Thyroid gland (tissue), 4 donors: ENCODE results near the gene NDUFS6. TPM values are rescaled to one million over a fixed set of nuclear protein-coding genes. Genes with fewer than 3 reads are reported as not detected.

Experiments used
- DNase-seq, 2 donors: peaks; one replicate each; pipeline ENCODE4 v3.0.0-alpha.2; 2019
- H3K27ac ChIP-seq, 3 donors: fragments of 200-600 bp; sonication (generic); 1 replicate in 2 of 3; 2 replicates in 1 of 3; pipeline ENCODE4 v1.5.1; 2016 to 2019; ENCODE audit warnings: mild to moderate bottlenecking in 1 of 3, moderate library complexity in 1 of 3
- H3K27me3 ChIP-seq: fragments of 200-600 bp; sonication (generic); one replicate; pipeline ENCODE4 v1.5.1; 2019
- H3K36me3 ChIP-seq, 2 donors: fragments of 200-600 bp; sonication (generic); one replicate each; pipeline ENCODE4 v1.5.1; 2016 to 2019
- H3K4me1 ChIP-seq, 2 donors: fragments of 200-600 bp; sonication (generic); one replicate each; pipeline ENCODE4 v1.5.1; 2017 to 2019
- H3K4me3 ChIP-seq, 3 donors: fragments of 200-600 bp; sonication (generic); replicated peaks in 1 of 3; 1 replicate in 2 of 3; 2 replicates in 1 of 3; pipeline ENCODE4 v1.5.1; 2016; ENCODE audit warnings: mild to moderate bottlenecking in 1 of 3
- H3K9me3 ChIP-seq: fragments of 200-600 bp; sonication (generic); one replicate; pipeline ENCODE4 v1.5.1; 2017
- CTCF ChIP-seq, 6 experiments: fragments of 200-600 bp in 3 of 6; fragments of 450-650 bp in 3 of 6; sonication (generic) in 3 of 6; IDR thresholded peaks; one replicate each; pipeline ENCODE4 v1.5.1; 2016 to 2019; ENCODE audit warnings: antibody characterized with exemption in 6 of 6, mild to moderate bottlenecking in 2 of 6, inconsistent platforms in 1 of 6, moderate library complexity in 1 of 6
- POLR2A ChIP-seq, 2 donors: fragments of 450-650 bp; IDR thresholded peaks; one replicate each; pipeline ENCODE4 v1.6.1; 2017; ENCODE audit warnings: antibody characterized with exemption in 2 of 2, mild to moderate bottlenecking in 2 of 2, moderate library complexity in 1 of 2
- WGBS, 2 donors: methylation state at CpG; one replicate each; pipeline ENCODE4 v1.1.5; 2017; 5-methylcytosine and 5-hydroxymethylcytosine counted together
- intact Hi-C: fragments of 100-400 bp; cut with DNase I; formaldehyde crosslinking; loops from one replicate; pipeline ENCODE4 v1.15.1; 2023
- total RNA-seq, 4 donors: library from RNA; depleted of rRNA; stranded (reverse); fragments of >200 nt; gene quantifications; one replicate each; pipeline ENCODE4 v1.2.3, GENCODE V29; 2016

NDUFS6 gene
- total RNA-seq, 4 donors from 2014 or later, result 35.8 to 127 (median 54.4) TPM

- Histone ChIP-seq H3K36me3 (no peaks in the 10 kb centered on the region), H3K27me3 (no peaks in the 10 kb centered on the region), H3K4me1 (no peaks in the 10 kb centered on the region), H3K9me3 (no peaks in the 10 kb centered on the region), H3K27ac (no peak overlapping the region), H3K4me3 (no peak overlapping the region)
- no peak for DNase-seq
- TF ChIP-seq POLR2A (IDR thresholded peaks at IDR 0.05) (no peak), CTCF (IDR thresholded peaks at IDR 0.05) (no peak)
- intact Hi-C loops, result no loop called here
- 81 to 86% methylated on average over 8 to 14 of the region's 14 CpGs for WGBS, 2 donors
Measured at GRCh38 chr5:1754531-1755220, 46.5 kb upstream of the NDUFS6 start.

DNA sequence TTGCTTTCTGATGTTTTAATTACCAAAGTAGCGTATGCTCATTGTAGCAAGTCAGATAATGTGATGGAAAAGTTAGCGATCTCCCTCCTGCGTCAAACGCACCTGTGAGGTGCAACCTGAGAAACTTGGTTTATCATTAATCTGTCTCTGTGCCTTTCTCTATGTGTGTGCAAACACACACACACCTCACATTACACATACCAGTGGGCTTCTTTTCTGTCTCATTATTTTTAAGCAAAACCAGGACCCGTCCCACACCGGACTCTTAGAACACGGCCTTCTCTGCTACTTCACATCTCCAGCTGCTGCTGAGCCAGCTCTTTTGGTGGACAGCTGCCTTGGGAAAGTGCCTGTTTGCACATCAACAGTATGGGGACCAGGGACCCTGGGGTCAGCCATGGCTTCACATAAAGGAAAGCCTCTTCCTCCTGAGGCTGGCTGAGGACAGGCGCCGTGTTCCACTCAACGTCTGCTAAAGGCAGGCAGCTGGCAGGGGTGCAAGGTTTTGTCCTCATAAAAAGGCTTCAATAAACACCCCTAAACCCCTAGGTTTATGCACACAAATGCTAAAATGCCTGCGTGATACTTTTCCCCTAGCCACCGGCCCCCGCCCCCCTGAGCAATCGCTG is 45.8 kb upstream of the NDUFS6 start:
- no peaks in the 10 kb centered on the region for H3K36me3 ChIP-seq
- H3K9me3 ChIP-seq, result no peaks in the 10 kb centered on the region
- TF ChIP-seq POLR2A (IDR thresholded peaks at IDR 0.05) (no peak), CTCF (IDR thresholded peaks at IDR 0.05) (no peak)
- H3K27ac ChIP-seq, result no peak overlapping the region
- intact Hi-C loops, result no loop called here
- no peaks in the 10 kb centered on the region for H3K27me3 ChIP-seq
- H3K4me3 ChIP-seq, result no peak overlapping the region
- no peaks in the 10 kb centered on the region for H3K4me1 ChIP-seq
- 58 to 69% methylated on average over 14 of the region's 14 CpGs for WGBS, 2 donors
- DNase-seq, result no peak

DNA sequence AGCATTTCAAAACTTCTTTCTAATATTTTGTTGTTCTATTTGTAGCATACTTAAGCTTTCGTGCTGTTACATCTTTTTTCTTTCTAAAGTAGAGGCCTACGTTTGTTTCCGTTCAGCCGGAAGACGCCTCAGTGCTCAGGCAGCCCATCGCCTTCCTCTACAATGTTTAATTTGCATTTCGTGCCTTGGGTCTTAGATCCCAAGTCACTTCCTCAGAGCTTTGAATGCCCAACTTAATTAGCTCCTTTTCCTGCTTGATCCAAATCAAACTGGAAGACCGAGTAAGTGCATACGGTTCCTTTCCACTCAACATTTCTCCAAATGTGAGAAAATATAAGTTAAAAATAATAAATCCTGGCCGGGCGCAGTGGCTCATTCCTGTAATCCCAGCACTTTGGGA is 44.7 kb upstream of the NDUFS6 start:
- no peaks in the 10 kb centered on the region for H3K36me3 ChIP-seq
- H3K4me1 ChIP-seq, result no peaks in the 10 kb centered on the region
- DNase-seq, result no peak
- TF ChIP-seq POLR2A (IDR thresholded peaks at IDR 0.05) (no peak), CTCF (IDR thresholded peaks at IDR 0.05) (no peak)
- intact Hi-C loops, result no loop called here
- H3K27me3 ChIP-seq, result no peaks in the 10 kb centered on the region
- 73 to 78% methylated on average over 11 of the region's 11 CpGs for WGBS, 2 donors
- no peak overlapping the region for H3K4me3 ChIP-seq
- H3K27ac ChIP-seq, result no peak overlapping the region
- H3K9me3 ChIP-seq, result no peaks in the 10 kb centered on the region

DNA sequence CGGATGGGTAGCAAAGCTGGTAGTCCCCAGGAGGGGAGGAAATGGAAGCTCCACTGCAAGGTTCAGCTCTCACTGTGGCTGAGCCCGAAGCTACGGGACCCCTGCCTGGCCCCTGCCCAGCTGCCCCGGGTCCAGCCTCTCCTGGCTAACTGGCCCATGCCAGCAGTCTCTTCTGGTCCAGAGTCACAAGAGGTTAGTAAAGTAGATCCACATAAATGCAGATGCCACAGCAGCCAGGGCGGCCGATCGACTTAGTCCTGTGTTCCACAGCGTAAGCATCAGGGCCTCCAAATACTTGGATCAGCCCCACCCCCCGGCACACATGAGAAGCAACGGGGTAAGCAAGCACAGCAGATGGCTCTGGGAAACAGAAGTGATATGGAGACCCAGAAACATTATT is 43.7 kb upstream of the NDUFS6 start:
- no peak for TF ChIP-seq CTCF (IDR thresholded peaks at IDR 0.05)
- no peak for TF ChIP-seq POLR2A (IDR thresholded peaks at IDR 0.05)
- no peak overlapping the region for H3K27ac ChIP-seq
- no peaks in the 10 kb centered on the region for H3K4me1 ChIP-seq
- no peak overlapping the region for H3K4me3 ChIP-seq
- H3K36me3 ChIP-seq, result no peaks in the 10 kb centered on the region
- no peaks in the 10 kb centered on the region for H3K9me3 ChIP-seq
- intact Hi-C loops, result no loop called here
- H3K27me3 ChIP-seq, result no peaks in the 10 kb centered on the region
- DNase-seq, result no peak
- WGBS, 2 donors, result 80 to 90% methylated on average over 10 of the region's 10 CpGs

GRCh38 chr5:1758574-1758973 is 42.6 kb upstream of the NDUFS6 start:
- no peak overlapping the region for H3K27ac ChIP-seq
- no peaks in the 10 kb centered on the region for H3K9me3 ChIP-seq
- TF ChIP-seq POLR2A (IDR thresholded peaks at IDR 0.05) (no peak), CTCF (IDR thresholded peaks at IDR 0.05) (no peak)
- no peaks in the 10 kb centered on the region for H3K27me3 ChIP-seq
- WGBS, 2 donors, result 74 to 75% methylated on average over 3 of the region's 3 CpGs
- H3K4me3 ChIP-seq, result no peak overlapping the region
- intact Hi-C loops, result no loop called here
- no peaks in the 10 kb centered on the region for H3K36me3 ChIP-seq
- DNase-seq, result no peak
- no peaks in the 10 kb centered on the region for H3K4me1 ChIP-seq
